ENCODE results near the gene FOXI1.

FOXI1 gene

DNA sequence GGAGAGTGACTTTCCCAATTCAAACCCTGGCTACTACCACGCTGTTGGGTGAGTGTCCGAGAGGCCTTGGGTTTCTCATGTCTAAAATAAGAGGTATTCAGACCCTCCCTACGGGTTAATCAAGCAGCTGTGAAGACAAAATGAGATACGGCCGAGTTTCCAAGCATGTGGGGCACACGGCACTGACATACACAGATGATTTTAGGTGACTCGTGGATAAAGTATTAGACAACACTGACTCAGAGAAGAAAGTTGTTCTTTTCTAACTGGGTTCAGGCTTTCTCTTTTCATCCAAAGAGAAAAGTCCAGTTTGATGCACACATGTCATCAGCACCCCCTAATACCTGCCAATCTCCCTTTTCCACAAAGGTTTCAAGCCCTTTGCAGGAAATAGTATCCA, 15.6 kb downstream of the FOXI1 start:
- Histone ChIP-seq H3K36me3 (ENCODE audit: insufficient read depth) (no peaks in the 10 kb centered on the region), H3K9ac (no peak overlapping the region), H3K4me2 (no peak overlapping the region), H3K79me2 (ENCODE audit: insufficient read depth, low read depth) (no peaks in the 10 kb centered on the region), H3K27ac (no peak overlapping the region), H3K27me3 (ENCODE audit: insufficient read depth, low read depth) (no peaks in the 10 kb centered on the region), H2AFZ (ENCODE audit: low read depth) (no peak overlapping the region), H3K4me1 (ENCODE audit: low read depth, poor library complexity, severe bottlenecking) (no peaks in the 10 kb centered on the region), H4K20me1 (ENCODE audit: insufficient read depth) (no peaks in the 10 kb centered on the region), H3K4me3 (IDR thresholded peaks at IDR 0.05; ENCODE audit: insufficient read depth, low read depth, low read length) (no peak overlapping the region)
- TF ChIP-seq, protein P1, sequence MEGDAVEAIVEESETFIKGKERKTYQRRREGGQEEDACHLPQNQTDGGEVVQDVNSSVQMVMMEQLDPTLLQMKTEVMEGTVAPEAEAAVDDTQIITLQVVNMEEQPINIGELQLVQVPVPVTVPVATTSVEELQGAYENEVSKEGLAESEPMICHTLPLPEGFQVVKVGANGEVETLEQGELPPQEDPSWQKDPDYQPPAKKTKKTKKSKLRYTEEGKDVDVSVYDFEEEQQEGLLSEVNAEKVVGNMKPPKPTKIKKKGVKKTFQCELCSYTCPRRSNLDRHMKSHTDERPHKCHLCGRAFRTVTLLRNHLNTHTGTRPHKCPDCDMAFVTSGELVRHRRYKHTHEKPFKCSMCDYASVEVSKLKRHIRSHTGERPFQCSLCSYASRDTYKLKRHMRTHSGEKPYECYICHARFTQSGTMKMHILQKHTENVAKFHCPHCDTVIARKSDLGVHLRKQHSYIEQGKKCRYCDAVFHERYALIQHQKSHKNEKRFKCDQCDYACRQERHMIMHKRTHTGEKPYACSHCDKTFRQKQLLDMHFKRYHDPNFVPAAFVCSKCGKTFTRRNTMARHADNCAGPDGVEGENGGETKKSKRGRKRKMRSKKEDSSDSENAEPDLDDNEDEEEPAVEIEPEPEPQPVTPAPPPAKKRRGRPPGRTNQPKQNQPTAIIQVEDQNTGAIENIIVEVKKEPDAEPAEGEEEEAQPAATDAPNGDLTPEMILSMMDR (conservative IDR thresholded peaks at IDR 0.05; ENCODE audit: low read depth, low read length): no peak

DNA sequence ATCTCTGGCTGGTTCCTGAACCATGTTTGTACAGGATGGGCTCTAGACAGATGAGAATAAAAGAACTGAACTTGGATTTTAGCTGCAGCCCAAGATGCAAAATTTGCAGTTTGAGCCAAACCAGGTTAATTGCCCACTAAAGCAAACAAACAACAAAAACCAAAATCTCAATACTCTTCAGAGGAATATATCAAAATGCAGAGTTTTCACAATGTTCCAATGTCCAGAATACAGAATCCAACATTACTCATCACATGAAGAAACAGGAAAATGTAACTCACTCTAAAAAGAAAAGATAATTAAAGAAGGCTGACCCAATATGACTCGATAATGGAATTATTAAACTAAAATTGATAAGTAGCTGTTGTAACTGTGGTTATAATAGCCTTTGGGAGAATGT, 20.4 kb downstream of the FOXI1 start:
- TF ChIP-seq, protein P1 (conservative IDR thresholded peaks at IDR 0.05; ENCODE audit: low read depth, low read length): no peak
- Histone ChIP-seq H3K27me3 (ENCODE audit: insufficient read depth, low read depth) (no peaks in the 10 kb centered on the region), H3K27ac (no peak overlapping the region), H3K4me3 (IDR thresholded peaks at IDR 0.05; ENCODE audit: insufficient read depth, low read depth, low read length) (no peak overlapping the region), H3K36me3 (ENCODE audit: insufficient read depth) (no peaks in the 10 kb centered on the region), H2AFZ (ENCODE audit: low read depth) (no peak overlapping the region), H4K20me1 (ENCODE audit: insufficient read depth) (no peaks in the 10 kb centered on the region), H3K9ac (no peak overlapping the region), H3K4me2 (no peak overlapping the region), H3K79me2 (ENCODE audit: insufficient read depth, low read depth) (no peaks in the 10 kb centered on the region), H3K4me1 (ENCODE audit: low read depth, poor library complexity, severe bottlenecking) (no peaks in the 10 kb centered on the region)

DNA sequence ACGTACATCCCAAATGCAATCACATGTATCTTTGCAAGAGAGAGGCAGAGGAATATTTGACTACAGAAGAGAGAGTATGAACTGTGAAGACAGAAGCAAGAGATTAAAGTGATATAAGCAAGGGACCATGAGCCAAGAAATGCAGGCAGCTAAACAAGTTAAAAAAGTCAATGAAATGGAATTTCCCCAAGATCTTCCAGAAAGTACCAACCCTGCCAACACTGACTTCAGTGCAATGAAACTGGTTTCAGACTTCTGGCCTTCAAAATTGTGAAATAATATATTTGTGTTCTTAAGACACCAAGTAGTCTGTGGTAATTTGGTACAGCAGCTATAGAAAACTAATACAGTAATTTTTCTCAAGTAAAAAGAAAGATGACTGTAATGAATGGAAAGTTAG, 20.9 kb downstream of the FOXI1 start:
- Histone ChIP-seq H3K4me3 (IDR thresholded peaks at IDR 0.05; ENCODE audit: insufficient read depth, low read depth, low read length) (no peak overlapping the region), H2AFZ (ENCODE audit: low read depth) (no peak overlapping the region), H3K4me2 (no peak overlapping the region), H3K27me3 (ENCODE audit: insufficient read depth, low read depth) (no peaks in the 10 kb centered on the region), H3K9ac (no peak overlapping the region), H3K36me3 (ENCODE audit: insufficient read depth) (no peaks in the 10 kb centered on the region), H3K27ac (no peak overlapping the region), H3K4me1 (ENCODE audit: low read depth, poor library complexity, severe bottlenecking) (no peaks in the 10 kb centered on the region), H4K20me1 (ENCODE audit: insufficient read depth) (no peaks in the 10 kb centered on the region), H3K79me2 (ENCODE audit: insufficient read depth, low read depth) (no peaks in the 10 kb centered on the region)
- TF ChIP-seq, protein P1 (conservative IDR thresholded peaks at IDR 0.05; ENCODE audit: low read depth, low read length): no peak

- TF ChIP-seq, protein P1 (conservative IDR thresholded peaks at IDR 0.05; ENCODE audit: low read depth, low read length): no peak
- H3K4me2 ChIP-seq: no peak overlapping the region
These were observed 25.5 kb downstream of the FOXI1 start for GRCh38 chr5:170131235-170131634.

More at GRCh38 chr5:170131235-170131634, 25.5 kb downstream of the FOXI1 start:
- Histone ChIP-seq H3K27ac (no peak overlapping the region), H3K4me3 (IDR thresholded peaks at IDR 0.05; ENCODE audit: insufficient read depth, low read depth, low read length) (no peak overlapping the region), H3K36me3 (ENCODE audit: insufficient read depth) (no peaks in the 10 kb centered on the region), H3K4me1 (ENCODE audit: low read depth, poor library complexity, severe bottlenecking) (no peaks in the 10 kb centered on the region), H3K9ac (no peak overlapping the region), H4K20me1 (ENCODE audit: insufficient read depth) (no peaks in the 10 kb centered on the region), H3K79me2 (ENCODE audit: insufficient read depth, low read depth) (no peaks in the 10 kb centered on the region), H2AFZ (ENCODE audit: low read depth) (no peak overlapping the region), H3K27me3 (ENCODE audit: insufficient read depth, low read depth) (no peaks in the 10 kb centered on the region)

Measured in KMS-11 (cell line).